Transverse colon (tissue), 3 donors: ENCODE results near the gene ATP11A.

Experiments
- EP300 ChIP-seq: sonication (generic); formaldehyde crosslinking; IDR thresholded peaks from one replicate; pipeline ENCODE4 v1.6.1; 2017; ENCODE audit warnings: antibody characterized with exemption, low read depth
- POLR2A ChIP-seq: fragments of 450-650 bp; IDR thresholded peaks from one replicate; pipeline ENCODE4 v1.6.1; 2016; ENCODE audit warnings: antibody characterized with exemption, mild to moderate bottlenecking, moderate library complexity
- TF ChIP-seq, protein P1 (sequence below), 5 experiments: fragments of 200-600 bp in 3 of 5; fragments of 450-650 bp in 2 of 5; sonication (generic) in 3 of 5; IDR thresholded peaks; 1 replicate in 2 of 5; 2 replicates in 3 of 5; pipeline ENCODE4 v1.5.1; 2016 to 2017; ENCODE audit warnings: antibody characterized with exemption in 5 of 5, inconsistent platforms in 3 of 5, mild to moderate bottlenecking in 2 of 5, moderate library complexity in 1 of 5

DNA sequence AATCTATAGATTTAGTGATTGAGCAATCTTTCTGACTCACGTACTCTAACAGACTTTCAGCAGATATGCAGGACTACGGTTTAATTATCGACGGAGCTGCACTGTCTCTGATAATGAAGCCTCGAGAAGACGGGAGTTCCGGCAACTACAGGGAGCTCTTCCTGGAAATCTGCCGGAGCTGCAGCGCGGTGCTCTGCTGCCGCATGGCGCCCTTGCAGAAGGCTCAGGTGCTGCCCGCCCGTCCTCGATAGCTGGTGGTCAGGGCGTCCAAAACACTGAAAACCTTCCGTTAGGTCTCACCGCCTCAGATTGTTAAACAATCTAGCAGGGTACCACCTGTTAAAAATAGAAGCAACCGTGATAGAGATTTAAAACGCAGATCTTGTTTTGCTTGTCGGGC lies 166.0 kb downstream of the ATP11A start:
- TF ChIP-seq POLR2A (no peak), EP300 (no peak)
- TF ChIP-seq, protein P1, sequence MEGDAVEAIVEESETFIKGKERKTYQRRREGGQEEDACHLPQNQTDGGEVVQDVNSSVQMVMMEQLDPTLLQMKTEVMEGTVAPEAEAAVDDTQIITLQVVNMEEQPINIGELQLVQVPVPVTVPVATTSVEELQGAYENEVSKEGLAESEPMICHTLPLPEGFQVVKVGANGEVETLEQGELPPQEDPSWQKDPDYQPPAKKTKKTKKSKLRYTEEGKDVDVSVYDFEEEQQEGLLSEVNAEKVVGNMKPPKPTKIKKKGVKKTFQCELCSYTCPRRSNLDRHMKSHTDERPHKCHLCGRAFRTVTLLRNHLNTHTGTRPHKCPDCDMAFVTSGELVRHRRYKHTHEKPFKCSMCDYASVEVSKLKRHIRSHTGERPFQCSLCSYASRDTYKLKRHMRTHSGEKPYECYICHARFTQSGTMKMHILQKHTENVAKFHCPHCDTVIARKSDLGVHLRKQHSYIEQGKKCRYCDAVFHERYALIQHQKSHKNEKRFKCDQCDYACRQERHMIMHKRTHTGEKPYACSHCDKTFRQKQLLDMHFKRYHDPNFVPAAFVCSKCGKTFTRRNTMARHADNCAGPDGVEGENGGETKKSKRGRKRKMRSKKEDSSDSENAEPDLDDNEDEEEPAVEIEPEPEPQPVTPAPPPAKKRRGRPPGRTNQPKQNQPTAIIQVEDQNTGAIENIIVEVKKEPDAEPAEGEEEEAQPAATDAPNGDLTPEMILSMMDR (IDR thresholded peaks at IDR 0.05): no peak
